H1 (cell line): ENCODE data around the gene FIGNL2. TPM values are rescaled to one million over a fixed set of nuclear protein-coding genes. Genes with fewer than 3 reads are reported as not detected.

ENCODE experiments used
- CTCF ChIA-PET: fragments of 300-600 bp; sonication (Branson Sonifier 250); formaldehyde crosslinking; loops from one replicate; lab custom pipeline; 2021; ENCODE audit not compliant: partially characterized antibody; lab: Charles Lee
- POLR2A ChIA-PET: fragments of 300-600 bp; sonication (Branson Sonifier 250); formaldehyde crosslinking; loops from one replicate; lab custom pipeline; 2021; ENCODE audit warnings: inconsistent platforms; ENCODE audit not compliant: partially characterized antibody; lab: Charles Lee
- DNase-seq, 2 experiments: peaks; one replicate each; pipeline versions ENCODE4 v3.0.0 to v3.0.0-alpha.2; 2010 to 2022; ENCODE audit warnings: low spot score in 2 of 2, low read depth in 1 of 2, mixed read lengths in 1 of 2
- FAIRE-seq: peaks from 2 replicates; lab custom pipeline; 2011; peaks lifted over from hg19 to GRCh38; lab: Jason Lieb, UNC
- H2AFZ ChIP-seq: 2 replicates; pipeline ENCODE4 v1.8.1; 2012; ENCODE audit warnings: low read length, inconsistent platforms
- H2AK5ac ChIP-seq: 2 replicates; pipeline ENCODE4 v1.6.1; 2013; ENCODE audit warnings: low read depth, low read length
- H2BK120ac ChIP-seq: replicated peaks from 2 replicates; pipeline ENCODE3; 2013; ENCODE audit warnings: low read depth, low read length, inconsistent platforms
- H2BK12ac ChIP-seq: 2 replicates; pipeline ENCODE4 v1.6.1; 2013; ENCODE audit warnings: low read depth, low read length
- H2BK15ac ChIP-seq: 2 replicates; pipeline ENCODE4 v1.6.1; 2013; ENCODE audit warnings: low read length
- H2BK20ac ChIP-seq: 2 replicates; pipeline ENCODE4 v1.6.1; 2013; ENCODE audit warnings: low read length
- H2BK5ac ChIP-seq: 2 replicates; pipeline ENCODE4 v1.6.1; 2013; ENCODE audit warnings: low read depth, low read length
- H3K14ac ChIP-seq: 2 replicates; pipeline ENCODE4 v1.6.1; 2013; ENCODE audit warnings: inconsistent platforms; ENCODE audit not compliant: insufficient read length
- H3K18ac ChIP-seq: 2 replicates; pipeline ENCODE4 v1.6.1; 2013; ENCODE audit warnings: low read length; ENCODE audit errors: extremely low read depth
- H3K23ac ChIP-seq: 2 replicates; pipeline ENCODE4 v1.6.1; 2013; ENCODE audit warnings: inconsistent platforms; ENCODE audit not compliant: insufficient read length
- H3K23me2 ChIP-seq: 2 replicates; pipeline ENCODE4 v1.6.1; 2013; ENCODE audit warnings: low read depth, low read length
- H3K27ac ChIP-seq: 2 replicates; pipeline ENCODE4 v1.6.1; 2011; ENCODE audit warnings: low read depth, low read length, inconsistent platforms
- H3K27me3 ChIP-seq, 4 experiments: replicated peaks in 1 of 4; 1 replicate in 1 of 4; 2 replicates in 3 of 4; pipeline versions ENCODE4 v1.6.1 to v1.8.1; 2011 to 2013; ENCODE audit warnings: low read length in 3 of 4, mild to moderate bottlenecking in 3 of 4, inconsistent platforms in 2 of 4, mixed read lengths in 2 of 4, moderate library complexity in 1 of 4; ENCODE audit not compliant: control insufficient read depth in 3 of 4, insufficient read depth in 3 of 4; ENCODE audit errors: extremely low read depth in 1 of 4
- H3K36me3 ChIP-seq, 4 experiments: 2 replicates each; pipeline versions ENCODE4 v1.6.1 to v1.8.1; 2011 to 2013; ENCODE audit warnings: mild to moderate bottlenecking in 4 of 4, low read length in 3 of 4, moderate library complexity in 2 of 4, control low read depth in 1 of 4, inconsistent platforms in 1 of 4; ENCODE audit not compliant: insufficient read depth in 4 of 4, control insufficient read depth in 2 of 4
- H3K4ac ChIP-seq: replicated peaks from 2 replicates; pipeline ENCODE3; 2013; ENCODE audit warnings: low read length, low read depth, mixed read lengths, inconsistent platforms; ENCODE audit not compliant: insufficient read length
- H3K4me1 ChIP-seq, 4 experiments: replicated peaks in 1 of 4; 1 replicate in 1 of 4; 2 replicates in 3 of 4; pipeline versions ENCODE4 v1.6.1 to v1.8.1; 2011 to 2013; ENCODE audit warnings: low read length in 3 of 4, inconsistent platforms in 2 of 4, mixed read lengths in 1 of 4; ENCODE audit not compliant: insufficient read depth in 4 of 4, control insufficient read depth in 3 of 4
- H3K4me2 ChIP-seq, 2 experiments: 2 replicates each; pipeline versions ENCODE4 v1.6.1 to v1.8.1; 2011 to 2013; ENCODE audit warnings: low read depth in 2 of 2, low read length in 2 of 2, control low read depth in 1 of 2, inconsistent platforms in 1 of 2, mild to moderate bottlenecking in 1 of 2; ENCODE audit not compliant: insufficient read depth in 1 of 2
- H3K4me3 ChIP-seq, 4 experiments: fragments of 200-600, 300-600 bp in 1 of 4; sonication (generic), shearing (Covaris generic), sonication (Bioruptor Twin) in 1 of 4; 2 replicates each; pipeline versions ENCODE4 v1.5.1 to v1.8.1; 2011 to 2016; ENCODE audit warnings: low read length in 4 of 4, low read depth in 3 of 4, control low read depth in 2 of 4, inconsistent platforms in 2 of 4, mild to moderate bottlenecking in 2 of 4, mixed read lengths in 1 of 4, moderate library complexity in 1 of 4; ENCODE audit not compliant: insufficient read depth in 2 of 4; ENCODE audit errors: extremely low read depth in 1 of 4
- H3K56ac ChIP-seq: replicated peaks from 2 replicates; pipeline ENCODE3; 2013; ENCODE audit warnings: low read depth, mild to moderate bottlenecking, mixed read lengths, low read length, inconsistent platforms; ENCODE audit not compliant: insufficient read length
- H3K79me1 ChIP-seq: 2 replicates; pipeline ENCODE4 v1.6.1; 2013; ENCODE audit warnings: low read depth, low read length, control low read depth
- H3K79me2 ChIP-seq, 2 experiments: 2 replicates each; pipeline versions ENCODE4 v1.6.1 to v1.8.1; 2012 to 2013; ENCODE audit warnings: low read length in 2 of 2, mild to moderate bottlenecking in 2 of 2, inconsistent platforms in 1 of 2; ENCODE audit not compliant: insufficient read depth in 2 of 2, control insufficient read depth in 1 of 2
- H3K9ac ChIP-seq, 4 experiments: replicated peaks in 1 of 4; 1 replicate in 1 of 4; 2 replicates in 3 of 4; pipeline versions ENCODE4 v1.6.1 to v1.8.1; 2011 to 2013; ENCODE audit warnings: low read depth in 3 of 4, low read length in 3 of 4, control low read depth in 2 of 4, mild to moderate bottlenecking in 2 of 4, moderate library complexity in 2 of 4, inconsistent platforms in 1 of 4; ENCODE audit errors: extremely low read depth in 1 of 4
- H3K9me3 ChIP-seq, 2 experiments: 2 replicates each; pipeline versions ENCODE4 v1.6.1 to v1.8.1; 2012 to 2013; ENCODE audit warnings: mild to moderate bottlenecking in 2 of 2, moderate library complexity in 2 of 2, control low read depth in 1 of 2, inconsistent platforms in 1 of 2, low read depth in 1 of 2, low read length in 1 of 2, mixed read lengths in 1 of 2; ENCODE audit not compliant: insufficient read depth in 2 of 2
- H4K20me1 ChIP-seq, 2 experiments: replicated peaks in 1 of 2; 2 replicates each; pipeline versions ENCODE3 to v1.8.1; 2011 to 2013; ENCODE audit warnings: inconsistent platforms in 2 of 2, low read length in 2 of 2, mild to moderate bottlenecking in 1 of 2; ENCODE audit not compliant: insufficient read depth in 2 of 2, control insufficient read depth in 1 of 2
- H4K5ac ChIP-seq: 2 replicates; pipeline ENCODE4 v1.6.1; 2013; ENCODE audit warnings: low read length, low read depth, mixed read lengths, inconsistent platforms; ENCODE audit not compliant: insufficient read length
- H4K8ac ChIP-seq: 2 replicates; pipeline ENCODE4 v1.8.0; 2013; ENCODE audit warnings: mild to moderate bottlenecking, moderate library complexity, low read length, inconsistent platforms; ENCODE audit not compliant: insufficient read depth; ENCODE audit errors: extremely low read depth
- H4K91ac ChIP-seq: replicated peaks from 2 replicates; pipeline ENCODE3; 2013; ENCODE audit warnings: low read length, mixed read lengths, inconsistent platforms; ENCODE audit not compliant: insufficient read length
- NANOG ChIP-seq: IDR thresholded peaks from 2 replicates; pipeline ENCODE4 v1.6.1; 2011; ENCODE audit warnings: low read length, low read depth, mild to moderate bottlenecking, inconsistent platforms; ENCODE audit not compliant: insufficient read depth, poor library complexity, severe bottlenecking
- POLR2AphosphoS5 ChIP-seq: IDR thresholded peaks from 2 replicates; pipeline ENCODE4 v1.6.1; 2011; ENCODE audit warnings: low read depth, low read length
- WGBS, 2 experiments: shearing (Covaris generic) in 1 of 2; methylation state at CpG; one replicate each; pipeline versions ENCODE4 v1.1.6 to v1.1.7; 2013 to 2015; ENCODE audit warnings: low lambda C conversion rate in 2 of 2, mixed read lengths in 2 of 2, inconsistent platforms in 1 of 2, low coverage in 1 of 2, missing lambda C conversion rate in 1 of 2; ENCODE audit not compliant: insufficient replicate concordance in 2 of 2, insufficient coverage in 1 of 2, insufficient read length in 1 of 2; ENCODE audit errors: extremely low coverage in 1 of 2, missing lambda C conversion rate in 1 of 2; 5-methylcytosine and 5-hydroxymethylcytosine counted together
- polyA plus RNA-seq, 7 experiments: library from polyadenylated mRNA; depleted of rRNA in 3 of 7; stranded (reverse) in 5 of 7; unstranded in 2 of 7; fragments of >200 nt in 5 of 7; fragments of 200-250 nt in 2 of 7; gene quantifications; 1 replicate in 5 of 7; 2 replicates in 1 of 7; 4 replicates in 1 of 7; pipeline versions ENCODE4 v1.2.1 to v1.2.3, GENCODE V29; 2011 to 2013; ENCODE audit warnings: missing spikeins in 2 of 7, mixed read lengths in 2 of 7
- total RNA-seq: library from RNA; stranded (reverse); fragmentation: NEBNext Ultra II Directional; extraction: Animal tissue kit (Norgen Biotek cat#: 25700); gene quantifications from 2 replicates; pipeline ENCODE4 v1.2.1, GENCODE V29; 2021

Gene FIGNL2
- total and polyA plus RNA-seq, 2 of the 8 experiments (the other 6 are each of a cell fraction or from before 2014, with no cell fraction given): 6.5 to 7.1 TPM

GRCh38 chr12:51785906-51786305 is 62.6 kb downstream of the FIGNL2 start:
- H3K79me1 ChIP-seq: no peaks in the 10 kb centered on the region
- no peaks in the 10 kb centered on the region for H3K27me3 ChIP-seq
- WGBS, 2 experiments: 89% methylated on average over 2 of the region's 2 CpGs; no CpG with 5 or more reads in 1 of the 2 experiments
- no peak overlapping the region for H4K91ac ChIP-seq
- H3K9ac ChIP-seq: no peak overlapping the region
- no peak overlapping the region for H3K4me2 ChIP-seq
- H3K4ac ChIP-seq: no peak overlapping the region
- no peak for TF ChIP-seq NANOG
- no peak for TF ChIP-seq POLR2AphosphoS5
- H2AFZ ChIP-seq: no peak overlapping the region
- no peak overlapping the region for H2BK120ac ChIP-seq
- no peak overlapping the region for H4K5ac ChIP-seq
- ChIA-PET POLR2A (interaction anchor here (1.0 kb wide), 1 partner anchor 10 kb away, joined by 4 read pairs; no protein-coding TSS in a partner anchor), CTCF (interaction anchor here (0.9 to 1.6 kb wide), 5 partner anchors 13 to 285 kb away, joined by 3 to 6 read pairs (median 4); no protein-coding TSS in a partner anchor)
- no peak overlapping the region for H3K14ac ChIP-seq
- no peak overlapping the region for H3K56ac ChIP-seq
- H2BK12ac ChIP-seq: no peak overlapping the region
- no peaks in the 10 kb centered on the region for H3K23me2 ChIP-seq
- no peaks in the 10 kb centered on the region for H3K79me2 ChIP-seq
- H4K20me1 ChIP-seq: no peaks in the 10 kb centered on the region
- FAIRE-seq (no peak), DNase-seq (no peak)
- no peak overlapping the region for H3K23ac ChIP-seq
- no peak overlapping the region for H2BK15ac ChIP-seq
- no peak overlapping the region for H2AK5ac ChIP-seq
- H3K4me3 ChIP-seq: no peak overlapping the region
- H3K36me3 ChIP-seq: peaks cover 0 to 11% (median 4%) of the 10 kb centered on the region in 4 experiments; a peak in 5 of 8 replicates
- H3K9me3 ChIP-seq: no peaks in the 10 kb centered on the region
- no peak overlapping the region for H2BK20ac ChIP-seq
- H4K8ac ChIP-seq: no peak overlapping the region
- no peak overlapping the region for H3K18ac ChIP-seq
- H3K27ac ChIP-seq: no peak overlapping the region
- H2BK5ac ChIP-seq: no peak overlapping the region
- H3K4me1 ChIP-seq: no peaks in the 10 kb centered on the region
